ENCODE measurements around the gene CCDC66.

- TF ChIP-seq POLR2A (IDR thresholded peaks at IDR 0.05): no peak
- TF ChIP-seq CTCF (IDR thresholded peaks at IDR 0.05 in 4 of 5, conservative IDR thresholded peaks at IDR 0.05 in 1 of 5): no peak
These were observed 39.2 kb downstream of the CCDC66 start for GRCh38 chr3:56595975-56596840.
